Activated T-helper 1 cell treated with anti-CD3 and anti-CD28 coated beads, Interleukin-2, amount 50 U/mL, for 16 hours (primary cell): ENCODE measurements around the gene TIMELESS.
A peak's percentile ranks its signal among the peaks of the same experiment; 100 is the strongest.
"Not testable (repeated sequence)": the region's sequence is repeated elsewhere in the genome, so short reads cannot be mapped to it uniquely, and the experiment has no call there.

Experiments used
- DNase-seq, 2 donors: peaks; one replicate each; pipeline ENCODE4 v3.0.0-alpha.2; 2020; ENCODE audit warnings: low read depth in 1 of 2, low spot score in 1 of 2

The TIMELESS gene

GRCh38 chr12:56448860-56449621 is at the start of gene TIMELESS:
Gene TIMELESS, minus strand, starts transcription at chr12:56449426. Its CDS starts 15,256 bp downstream, at chr12:56434170.
- peak; percentile 66 to 73 for DNase-seq

- DNase-seq: not testable (repeated sequence)
Observed at GRCh38 chr12:56498126-56498902, 49.1 kb upstream of the TIMELESS start.

- DNase-seq: peak; percentile 15 to 35
Observed at GRCh38 chr12:56496704-56497103, 47.5 kb upstream of the TIMELESS start.

- not testable (repeated sequence) for DNase-seq
Observed at GRCh38 chr12:56494481-56494880, 45.3 kb upstream of the TIMELESS start.

- DNase-seq: not testable (repeated sequence)
Observed at GRCh38 chr12:56494106-56494415, 44.8 kb upstream of the TIMELESS start.

GRCh38 chr12:56493409-56494105 is 44.3 kb upstream of the TIMELESS start:
- not testable (repeated sequence) for DNase-seq

GRCh38 chr12:56490360-56490759 is 41.1 kb upstream of the TIMELESS start:
- no peak for DNase-seq

- DNase-seq: peak; percentile 44 to 55
Observed at GRCh38 chr12:56488041-56488955, 39.1 kb upstream of the TIMELESS start, which contains the start of gene GLS2. Gene GLS2, minus strand, starts transcription at chr12:56488161. Its CDS starts 43 bp downstream, at chr12:56488118.

- peak in 1 of 2 donors; percentile 7 for DNase-seq
Observed at GRCh38 chr12:56487448-56488040, 38.3 kb upstream of the TIMELESS start.

GRCh38 chr12:56486694-56487093 is 37.5 kb upstream of the TIMELESS start:
- no peak for DNase-seq

- no peak for DNase-seq
Observed at GRCh38 chr12:56484566-56484965, 35.3 kb upstream of the TIMELESS start.

GRCh38 chr12:56479625-56480024 is 30.4 kb upstream of the TIMELESS start:
- no peak for DNase-seq

GRCh38 chr12:56477521-56478225 is 28.4 kb upstream of the TIMELESS start:
- no peak for DNase-seq

- no peak for DNase-seq
Observed at GRCh38 chr12:56476972-56477432, 27.8 kb upstream of the TIMELESS start.

GRCh38 chr12:56476143-56476542 is 26.9 kb upstream of the TIMELESS start:
- no peak for DNase-seq

- no peak for DNase-seq
Observed at GRCh38 chr12:56474389-56474788, 25.2 kb upstream of the TIMELESS start.

- DNase-seq: no peak
Observed at GRCh38 chr12:56469007-56469930, 20.0 kb upstream of the TIMELESS start.

GRCh38 chr12:56468216-56469006 is 19.2 kb upstream of the TIMELESS start, which contains the start of gene SPRYD4:
Gene SPRYD4, plus strand, starts transcription at chr12:56468578. Its CDS starts 14 bp downstream, at chr12:56468592.
- peak; percentile 82 to 93 for DNase-seq
